Measurements from ENCODE around the gene FMN1.

Gene FMN1

DNA sequence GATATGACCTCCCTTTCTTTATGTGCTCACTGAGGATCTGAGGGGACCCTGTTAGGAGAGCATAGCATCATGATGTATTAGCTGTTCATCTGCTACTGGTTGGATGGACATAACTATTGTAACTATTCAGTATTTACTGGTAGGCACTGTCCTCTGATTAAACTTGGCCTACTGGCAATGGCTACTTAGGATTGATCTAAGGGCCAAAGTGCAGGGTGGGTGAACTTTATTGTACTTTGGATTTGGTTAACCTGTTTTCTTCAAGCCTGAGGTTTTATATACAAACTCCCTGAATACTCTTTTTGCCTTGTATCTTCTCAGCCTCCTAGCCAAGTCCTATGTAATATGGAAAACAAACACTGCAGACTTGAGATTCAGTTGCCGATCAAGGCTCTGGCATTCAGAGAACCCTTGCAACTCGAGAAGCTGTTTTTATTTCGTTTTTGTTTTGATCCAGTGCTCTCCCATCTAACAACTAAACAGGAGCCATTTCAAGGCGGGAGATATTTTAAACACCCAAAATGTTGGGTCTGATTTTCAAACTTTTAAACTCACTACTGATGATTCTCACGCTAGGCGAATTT is 461.8 kb downstream of the FMN1 start:
- no peak for DNase-seq (ENCODE audit: low read depth)

DNA sequence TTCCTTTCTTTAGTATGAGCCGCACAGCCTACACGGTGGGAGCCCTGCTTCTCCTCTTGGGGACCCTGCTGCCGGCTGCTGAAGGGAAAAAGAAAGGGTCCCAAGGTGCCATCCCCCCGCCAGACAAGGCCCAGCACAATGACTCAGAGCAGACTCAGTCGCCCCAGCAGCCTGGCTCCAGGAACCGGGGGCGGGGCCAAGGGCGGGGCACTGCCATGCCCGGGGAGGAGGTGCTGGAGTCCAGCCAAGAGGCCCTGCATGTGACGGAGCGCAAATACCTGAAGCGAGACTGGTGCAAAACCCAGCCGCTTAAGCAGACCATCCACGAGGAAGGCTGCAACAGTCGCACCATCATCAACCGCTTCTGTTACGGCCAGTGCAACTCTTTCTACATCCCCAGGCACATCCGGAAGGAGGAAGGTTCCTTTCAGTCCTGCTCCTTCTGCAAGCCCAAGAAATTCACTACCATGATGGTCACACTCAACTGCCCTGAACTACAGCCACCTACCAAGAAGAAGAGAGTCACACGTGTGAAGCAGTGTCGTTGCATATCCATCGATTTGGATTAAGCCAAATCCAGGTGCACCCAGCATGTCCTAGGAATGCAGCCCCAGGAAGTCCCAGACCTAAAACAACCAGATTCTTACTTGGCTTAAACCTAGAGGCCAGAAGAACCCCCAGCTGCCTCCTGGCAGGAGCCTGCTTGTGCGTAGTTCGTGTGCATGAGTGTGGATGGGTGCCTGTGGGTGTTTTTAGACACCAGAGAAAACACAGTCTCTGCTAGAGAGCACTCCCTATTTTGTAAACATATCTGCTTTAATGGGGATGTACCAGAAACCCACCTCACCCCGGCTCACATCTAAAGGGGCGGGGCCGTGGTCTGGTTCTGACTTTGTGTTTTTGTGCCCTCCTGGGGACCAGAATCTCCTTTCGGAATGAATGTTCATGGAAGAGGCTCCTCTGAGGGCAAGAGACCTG is 463.5 kb downstream of the FMN1 start:
- no peak for DNase-seq (ENCODE audit: low read depth)
- no peak overlapping the region for H3K4me3 ChIP-seq (ENCODE audit: low read depth, low read length)

More for the DNA sequence above, 461.8 kb downstream of the FMN1 start:
- no peak overlapping the region for H3K4me3 ChIP-seq (ENCODE audit: low read depth, low read length)

DNA sequence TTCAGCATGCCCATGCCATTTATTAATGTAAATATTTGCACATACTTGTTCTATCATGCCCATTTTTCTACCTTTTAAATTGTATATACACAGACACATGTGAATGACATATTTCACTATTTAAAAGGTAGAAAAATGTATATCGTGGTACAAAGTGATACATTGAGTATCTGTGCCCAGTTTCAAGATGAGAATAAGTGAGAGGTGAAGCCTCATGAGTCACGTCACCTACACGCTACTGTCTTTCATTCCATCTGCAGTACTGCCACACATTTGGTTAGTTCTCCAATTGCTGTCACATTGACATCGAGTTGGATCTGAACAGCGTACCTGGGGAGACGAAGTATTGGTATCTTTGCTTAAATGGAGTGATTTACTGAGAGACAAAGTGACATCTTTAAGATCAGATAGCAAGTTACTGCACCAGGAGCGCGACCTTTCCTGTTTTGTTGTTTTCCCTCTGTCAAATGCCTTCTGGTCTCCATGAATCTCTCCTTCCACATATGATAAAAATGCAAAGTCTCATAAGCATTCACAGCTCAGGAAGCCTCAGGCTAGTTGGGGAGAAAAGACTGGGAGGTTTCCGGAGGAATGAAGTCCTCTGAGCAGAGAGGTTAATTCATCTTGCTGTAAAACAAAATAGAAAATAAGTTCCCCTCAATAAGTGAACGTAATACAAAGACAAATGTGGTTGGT is 464.7 kb downstream of the FMN1 start:
- DNase-seq (ENCODE audit: low read depth) = no peak
- no peak overlapping the region for H3K4me3 ChIP-seq (ENCODE audit: low read depth, low read length)

DNA sequence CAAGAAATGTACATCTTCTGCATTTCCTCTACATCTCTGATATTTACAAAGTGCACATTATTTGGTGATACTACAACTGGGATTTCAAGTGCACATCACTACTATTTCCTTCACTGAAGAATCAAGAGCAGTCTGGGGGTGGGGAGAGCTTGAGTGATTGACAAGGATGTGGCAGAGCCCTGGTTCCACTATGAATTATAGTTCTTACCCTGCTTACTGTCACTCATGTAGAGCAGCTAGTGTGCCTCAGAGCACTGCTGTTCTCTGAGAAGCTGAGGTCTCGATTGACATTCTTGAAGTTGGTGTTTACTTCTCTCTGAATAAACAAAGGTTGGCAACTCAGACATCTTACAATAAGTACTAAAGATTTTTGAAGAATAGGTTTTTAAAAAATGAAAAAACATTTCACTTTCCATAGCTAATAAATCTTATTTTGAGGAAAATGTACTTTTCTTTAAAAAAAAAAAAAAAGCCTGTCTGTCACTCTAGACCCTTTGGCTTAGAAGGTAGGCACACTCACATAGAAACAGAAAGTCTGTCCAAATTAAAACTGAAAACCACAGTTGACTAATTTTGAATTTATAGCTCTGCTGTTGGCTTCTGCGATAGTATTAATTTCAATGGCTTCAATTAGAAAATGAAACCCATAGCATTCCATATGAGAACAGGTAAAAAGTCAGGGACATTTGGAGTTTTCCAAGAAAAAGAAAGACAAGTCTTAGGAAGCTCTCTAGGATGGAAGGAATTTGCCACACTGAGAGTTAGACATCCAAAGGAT is 471.2 kb downstream of the FMN1 start:
- no peak for DNase-seq (ENCODE audit: low read depth)
- H3K4me3 ChIP-seq (ENCODE audit: low read depth, low read length) = no peak overlapping the region

- no peak overlapping the region for H3K4me3 ChIP-seq (ENCODE audit: low read depth, low read length)
- DNase-seq (ENCODE audit: low read depth) = no peak
These were observed 472.4 kb downstream of the FMN1 start for GRCh38 chr15:32722136-32722535.

GRCh38 chr15:32721596-32721995 is 472.9 kb downstream of the FMN1 start:
- no peak overlapping the region for H3K4me3 ChIP-seq (ENCODE audit: low read depth, low read length)
- DNase-seq (ENCODE audit: low read depth) = no peak

GRCh38 chr15:32718821-32719716 is 475.4 kb downstream of the FMN1 start:
- DNase-seq (ENCODE audit: low read depth) = no peak
- H3K4me3 ChIP-seq (ENCODE audit: low read depth, low read length) = peak overlapping the region; percentile 80

- no peak for DNase-seq (ENCODE audit: low read depth)
- peak overlapping the region; percentile 80 for H3K4me3 ChIP-seq (ENCODE audit: low read depth, low read length)
These were observed 476.2 kb downstream of the FMN1 start for GRCh38 chr15:32718227-32718820.

- peak within 1 kb of the TSS; percentile 80 for H3K4me3 ChIP-seq (ENCODE audit: low read depth, low read length)
- DNase-seq (ENCODE audit: low read depth) = no peak
These were observed 476.9 kb downstream of the FMN1 start, which contains the start of gene GREM1 for GRCh38 chr15:32717426-32718226. TSS of gene GREM1 (plus strand) at chr15:32718004. CDS start at chr15:32730691, 12,687 bp downstream.

GRCh38 chr15:32716915-32717425 is 477.5 kb downstream of the FMN1 start:
- no peak for DNase-seq (ENCODE audit: low read depth)
- peak overlapping the region; percentile 80 for H3K4me3 ChIP-seq (ENCODE audit: low read depth, low read length)

- no peak overlapping the region for H3K4me3 ChIP-seq (ENCODE audit: low read depth, low read length)
- DNase-seq (ENCODE audit: low read depth) = no peak
These were observed 478.1 kb downstream of the FMN1 start for GRCh38 chr15:32716216-32716914.
